ENCODE measurements around the gene INSM1. TPM values are rescaled to one million over a fixed set of nuclear protein-coding genes. Genes with fewer than 3 reads are reported as not detected.
A peak's percentile ranks its signal among the peaks of the same experiment; 100 is the strongest.

INSM1 gene
- total RNA-seq, 2 donors from 2014 or later = 0.35 to 0.73 TPM

DNA sequence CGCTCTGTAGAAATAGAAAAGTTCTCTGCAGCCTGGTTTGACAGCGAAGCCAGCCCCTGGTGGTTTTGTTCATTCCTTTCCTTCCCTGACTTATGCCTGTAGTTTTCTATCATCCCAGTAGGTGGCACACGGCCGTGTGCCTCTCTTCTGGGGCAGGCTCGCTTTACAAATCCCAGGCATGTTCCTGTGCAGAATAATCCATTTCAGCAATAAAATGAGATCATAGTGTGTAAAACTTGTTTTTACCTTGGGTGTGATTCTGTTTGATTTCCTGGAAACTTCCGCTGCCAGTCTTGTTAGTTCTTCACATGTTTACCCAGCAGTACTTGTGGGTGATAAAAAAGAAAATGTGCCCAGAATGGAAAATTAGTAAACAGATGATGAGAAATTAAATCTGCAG is 7.4 kb upstream of the INSM1 start:
- Mint-ChIP-seq H3K4me1 (peaks cover 6% of the 10 kb centered on the region), H3K27me3 (ENCODE audit: insufficient read depth) (peaks cover 73% of the 10 kb centered on the region), H3K9me3 (peaks cover 11% of the 10 kb centered on the region), H3K4me3 (no peak overlapping the region), H3K36me3 (ENCODE audit: low read depth) (no peaks in the 10 kb centered on the region), H3K27ac (no peak overlapping the region)
- TF ChIP-seq, protein P1, sequence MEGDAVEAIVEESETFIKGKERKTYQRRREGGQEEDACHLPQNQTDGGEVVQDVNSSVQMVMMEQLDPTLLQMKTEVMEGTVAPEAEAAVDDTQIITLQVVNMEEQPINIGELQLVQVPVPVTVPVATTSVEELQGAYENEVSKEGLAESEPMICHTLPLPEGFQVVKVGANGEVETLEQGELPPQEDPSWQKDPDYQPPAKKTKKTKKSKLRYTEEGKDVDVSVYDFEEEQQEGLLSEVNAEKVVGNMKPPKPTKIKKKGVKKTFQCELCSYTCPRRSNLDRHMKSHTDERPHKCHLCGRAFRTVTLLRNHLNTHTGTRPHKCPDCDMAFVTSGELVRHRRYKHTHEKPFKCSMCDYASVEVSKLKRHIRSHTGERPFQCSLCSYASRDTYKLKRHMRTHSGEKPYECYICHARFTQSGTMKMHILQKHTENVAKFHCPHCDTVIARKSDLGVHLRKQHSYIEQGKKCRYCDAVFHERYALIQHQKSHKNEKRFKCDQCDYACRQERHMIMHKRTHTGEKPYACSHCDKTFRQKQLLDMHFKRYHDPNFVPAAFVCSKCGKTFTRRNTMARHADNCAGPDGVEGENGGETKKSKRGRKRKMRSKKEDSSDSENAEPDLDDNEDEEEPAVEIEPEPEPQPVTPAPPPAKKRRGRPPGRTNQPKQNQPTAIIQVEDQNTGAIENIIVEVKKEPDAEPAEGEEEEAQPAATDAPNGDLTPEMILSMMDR (conservative IDR thresholded peaks at IDR 0.05) = peak; percentile 89
- peak; percentile 83 for DNase-seq
- no peak overlapping the region for H3K4me3 ChIP-seq (ENCODE audit: low read length)
- no peak overlapping the region for H3K9ac ChIP-seq (ENCODE audit: extremely low read depth, low read length, poor library complexity, severe bottlenecking)
- no peaks in the 10 kb centered on the region for H3K36me3 ChIP-seq (ENCODE audit: control insufficient read depth, insufficient read depth, low read length)
- H3K4me1 ChIP-seq (ENCODE audit: control insufficient read depth, insufficient read depth, low read length) = no peaks in the 10 kb centered on the region
- WGBS, 2 experiments (ENCODE audit: insufficient coverage in 1 of 2, insufficient read length in 1 of 2) = 7 to 8% methylated on average over 6 of the region's 6 CpGs
- H3K27ac ChIP-seq (ENCODE audit: low read depth, low read length) = no peak overlapping the region
- peaks cover 72% of the 10 kb centered on the region for H3K27me3 ChIP-seq (ENCODE audit: control insufficient read depth, insufficient read depth, low read length, poor library complexity, severe bottlenecking)
- peaks cover 5% of the 10 kb centered on the region for H3K9me3 ChIP-seq (ENCODE audit: control insufficient read depth, low read length)

DNA sequence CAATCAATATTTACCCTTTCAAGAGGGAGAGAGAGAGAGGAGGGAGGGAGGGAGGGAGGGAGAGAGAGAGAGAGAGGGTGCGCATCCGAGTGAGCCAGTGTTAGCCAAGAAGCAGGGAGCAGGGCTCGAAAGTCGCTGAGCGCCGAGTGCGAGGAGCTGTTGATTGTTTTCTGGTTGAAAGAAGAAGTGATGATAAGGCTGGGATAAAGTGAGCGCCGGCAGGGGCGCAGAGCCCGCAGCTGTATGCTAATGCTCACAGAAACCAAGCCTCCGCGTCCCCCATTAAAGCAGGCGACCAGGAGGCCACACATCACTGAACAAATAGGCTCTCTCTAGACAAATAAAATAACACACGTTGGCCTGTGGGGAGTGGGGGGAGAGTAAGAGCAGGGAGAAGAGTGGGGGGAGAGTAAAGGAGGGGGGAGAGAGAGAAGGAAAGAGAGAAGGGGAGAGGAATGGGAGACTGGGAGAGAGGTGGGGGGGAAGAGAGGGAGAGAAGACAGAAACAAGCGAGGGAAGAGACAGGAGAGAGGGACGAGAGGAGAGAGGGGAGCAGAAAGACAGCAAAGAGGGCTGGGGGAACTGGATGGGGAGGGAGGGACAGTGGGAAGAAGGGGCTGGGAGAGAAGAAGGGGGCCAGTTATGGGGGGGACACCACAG is 5.0 kb upstream of the INSM1 start:
- Mint-ChIP-seq H3K4me1 (peaks cover 10% of the 10 kb centered on the region), H3K4me3 (peak overlapping the region; percentile 44), H3K9me3 (peaks cover 4% of the 10 kb centered on the region), H3K27me3 (ENCODE audit: insufficient read depth) (peaks cover 95% of the 10 kb centered on the region), H3K36me3 (ENCODE audit: low read depth) (no peaks in the 10 kb centered on the region), H3K27ac (no peak overlapping the region)
- TF ChIP-seq, protein P1 (conservative IDR thresholded peaks at IDR 0.05) = peak; percentile 36
- H3K9me3 ChIP-seq (ENCODE audit: control insufficient read depth, low read length) = no peaks in the 10 kb centered on the region
- 0 to 1% methylated on average over 7 to 17 of the region's 17 CpGs for WGBS, 2 experiments (ENCODE audit: insufficient coverage in 1 of 2, insufficient read length in 1 of 2)
- H3K27me3 ChIP-seq (ENCODE audit: control insufficient read depth, insufficient read depth, low read length, poor library complexity, severe bottlenecking) = peaks cover 97% of the 10 kb centered on the region
- peak; percentile 84 for DNase-seq
- no peaks in the 10 kb centered on the region for H3K4me1 ChIP-seq (ENCODE audit: control insufficient read depth, insufficient read depth, low read length)
- H3K36me3 ChIP-seq (ENCODE audit: control insufficient read depth, insufficient read depth, low read length) = no peaks in the 10 kb centered on the region
- H3K9ac ChIP-seq (ENCODE audit: extremely low read depth, low read length, poor library complexity, severe bottlenecking) = no peak overlapping the region
- peak overlapping the region; percentile 88 for H3K27ac ChIP-seq (ENCODE audit: low read depth, low read length)
- no peak overlapping the region for H3K4me3 ChIP-seq (ENCODE audit: low read length)

DNA sequence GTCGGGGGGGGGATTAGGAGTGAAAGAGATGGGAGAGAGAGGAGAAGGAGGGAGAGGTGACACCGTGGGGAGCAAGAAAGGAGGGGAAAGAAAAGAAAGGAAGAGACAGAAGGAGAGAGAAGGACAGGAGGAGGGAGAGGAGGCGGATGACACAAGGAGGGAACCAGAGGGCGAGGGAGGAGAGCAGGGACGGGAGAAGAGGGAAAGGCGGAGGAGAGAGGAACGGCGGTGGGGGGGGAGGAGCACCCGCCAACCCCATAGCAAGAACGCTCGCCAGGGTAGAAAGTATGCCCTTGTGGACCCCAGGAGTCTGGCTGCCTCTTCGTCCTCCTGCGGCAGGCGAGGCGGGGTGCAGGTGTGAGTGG is 4.5 kb upstream of the INSM1 start:
- TF ChIP-seq, protein P1 (conservative IDR thresholded peaks at IDR 0.05) = no peak
- H3K4me1 ChIP-seq (ENCODE audit: control insufficient read depth, insufficient read depth, low read length) = no peaks in the 10 kb centered on the region
- 0 to 1% methylated on average over 8 to 15 of the region's 15 CpGs for WGBS, 2 experiments (ENCODE audit: insufficient coverage in 1 of 2, insufficient read length in 1 of 2)
- Mint-ChIP-seq H3K27me3 (ENCODE audit: insufficient read depth) (peaks cover 90% of the 10 kb centered on the region), H3K9me3 (no peaks in the 10 kb centered on the region), H3K4me1 (peaks cover 10% of the 10 kb centered on the region), H3K36me3 (ENCODE audit: low read depth) (no peaks in the 10 kb centered on the region), H3K4me3 (peak overlapping the region; percentile 44), H3K27ac (no peak overlapping the region)
- no peak overlapping the region for H3K9ac ChIP-seq (ENCODE audit: extremely low read depth, low read length, poor library complexity, severe bottlenecking)
- no peaks in the 10 kb centered on the region for H3K36me3 ChIP-seq (ENCODE audit: control insufficient read depth, insufficient read depth, low read length)
- peak overlapping the region; percentile 88 for H3K27ac ChIP-seq (ENCODE audit: low read depth, low read length)
- H3K27me3 ChIP-seq (ENCODE audit: control insufficient read depth, insufficient read depth, low read length, poor library complexity, severe bottlenecking) = peaks cover 96% of the 10 kb centered on the region
- peak overlapping the region; percentile 40 for H3K4me3 ChIP-seq (ENCODE audit: low read length)
- DNase-seq = no peak
- no peaks in the 10 kb centered on the region for H3K9me3 ChIP-seq (ENCODE audit: control insufficient read depth, low read length)
